Measurements from ENCODE around the gene ZSCAN21. TPM values are rescaled to one million over a fixed set of nuclear protein-coding genes. Genes with fewer than 3 reads are reported as not detected.

ZSCAN21 gene
- total and polyA plus RNA-seq, 2 donors (not counting 3 experiments of a cell fraction or from before 2014, with no cell fraction given), result 7.4 to 7.7 TPM

GRCh38 chr7:100101016-100101862 is 51.7 kb downstream of the ZSCAN21 start, which contains the start of the genes AP4M1 and MCM7:
Gene AP4M1, plus strand, starts transcription at chr7:100101643. Its CDS starts 72 bp downstream, at chr7:100101715.
Gene MCM7, minus strand, starts transcription at chr7:100101397. Its CDS starts 103 bp downstream, at chr7:100101294.
- peak within 1 kb of the TSS; percentile 92 for H3K9ac ChIP-seq (replicated peaks; ENCODE audit: extremely low read depth, insufficient read depth, low read length)
- peak within 1 kb of the TSS; percentile 94 for H3K4me2 ChIP-seq (ENCODE audit: insufficient read depth, low read length)
- dilution Hi-C loops (cut with MboI; ENCODE audit: extremely low pct_ligation_motif_present, low sequenced_read_pairs), result no loop called here
- TSS peak; percentile 39 for BruUV-seq (replicated peaks)
- peaks cover 24 to 35% of the 10 kb centered on the region in 2 experiments for H3K36me3 ChIP-seq (ENCODE audit: control insufficient read depth in 2 of 2, extremely low read depth in 1 of 2, insufficient read depth in 2 of 2, low read length in 2 of 2)
- H3K9me1 ChIP-seq (replicated peaks; ENCODE audit: control insufficient read depth, extremely low read depth, insufficient read depth, low read length), result no peaks in the 10 kb centered on the region
- FAIRE-seq (peak; percentile 99), DNase-seq (ENCODE audit: low read depth, low spot score) (peak; percentile 98)
- peak within 1 kb of the TSS; percentile 26 for H2AFZ ChIP-seq (ENCODE audit: low read depth, low read length)
- ChIA-PET CTCF (interaction anchor here (0.7 to 2.8 kb wide), 14 partner anchors 9 to 107 kb away, joined by 3 to 18 read pairs (median 4); partner anchors contain the start of genes COPS6, MBLAC1 and ZSCAN21), POLR2A (interaction anchor here (0.6 to 2.8 kb wide), 7 partner anchors 11 to 32 kb away, joined by 3 to 15 read pairs (median 6); partner anchors contain the start of genes COPS6 and ZNF3)
- TF ChIP-seq MAX (IDR thresholded peaks at IDR 0.05; ENCODE audit: insufficient read depth, insufficient read length), result peak; percentile 98
- no peak for TF ChIP-seq FOS (IDR thresholded peaks at IDR 0.05; ENCODE audit: borderline replicate concordance, insufficient read depth, low read length)
- TF ChIP-seq GATA2 (IDR thresholded peaks at IDR 0.05; ENCODE audit: insufficient read depth, insufficient read length, low read depth, low read length), result no peak
- TF ChIP-seq EZH2 (IDR thresholded peaks at IDR 0.05; ENCODE audit: borderline replicate concordance, low read depth, low read length, severe bottlenecking), result no peak
- peak; percentile 38 for TF ChIP-seq POLR2A (IDR thresholded peaks at IDR 0.05; ENCODE audit: low read depth, low read length)
- peak; percentile 73 for TF ChIP-seq POLR2AphosphoS5 (IDR thresholded peaks at IDR 0.05; ENCODE audit: insufficient read depth, low read depth, low read length)
- no peak for TF ChIP-seq CTCF (IDR thresholded peaks at IDR 0.05; ENCODE audit: extremely low read depth in 1 of 2, insufficient read depth in 1 of 2, low read depth in 1 of 2, low read length in 2 of 2)
- TF ChIP-seq JUN (IDR thresholded peaks at IDR 0.05; ENCODE audit: borderline replicate concordance, insufficient read depth, insufficient read length, low read depth), result no peak
- TF ChIP-seq MYC (IDR thresholded peaks at IDR 0.05; ENCODE audit: low read depth, low read length), result no peak
- H3K9me3 ChIP-seq (replicated peaks; ENCODE audit: control insufficient read depth, insufficient read depth, low read length), result no peaks in the 10 kb centered on the region
- H4K20me1 ChIP-seq (replicated peaks; ENCODE audit: control insufficient read depth, extremely low read depth, insufficient read depth, low read length), result no peaks in the 10 kb centered on the region
- peak within 1 kb of the TSS; percentile 84 for H3K27ac ChIP-seq (ENCODE audit: insufficient read depth, low read depth, low read length)
- peaks cover 38% of the 10 kb centered on the region for H3K79me2 ChIP-seq (ENCODE audit: control insufficient read depth, insufficient read depth, low read length)
- intact Hi-C loops (cut with micrococcal nuclease), result loop anchor here (1.0 to 10.0 kb wide), 7 partner anchors 14 to 1024 kb away; partner anchors contain the start of genes CNPY4, GPC2, LAMTOR4 and SERPINE1
- H3K4me1 ChIP-seq (ENCODE audit: control insufficient read depth, extremely low read depth, insufficient read depth, low read length), result peaks cover 18% of the 10 kb centered on the region
- peak within 1 kb of the TSS; percentile 74 to 96 (median 75) for H3K4me3 ChIP-seq (replicated peaks in 1 of 3; ENCODE audit: insufficient read depth in 1 of 3, low read depth in 1 of 3, low read length in 3 of 3)
- H3K27me3 ChIP-seq (ENCODE audit: control insufficient read depth in 2 of 2, insufficient read depth in 2 of 2, low read length in 2 of 2), result no peaks in the 10 kb centered on the region
